HEK293T (cell line): ENCODE data around the gene HYAL3.

Experiments
- ARNT ChIP-seq: fragments of 450-650 bp; IDR thresholded peaks from 2 replicates; pipeline ENCODE4 v1.6.1; 2017; ENCODE audit warnings: mild to moderate bottlenecking
- BHLHE40 ChIP-seq: fragments of 450-650 bp; IDR thresholded peaks from 2 replicates; pipeline ENCODE4 v1.6.1; 2016; ENCODE audit warnings: mild to moderate bottlenecking, moderate library complexity, borderline replicate concordance
- ELF4 ChIP-seq: fragments of 450-650 bp; IDR thresholded peaks from 2 replicates; pipeline ENCODE4 v1.6.1; 2017; ENCODE audit warnings: antibody characterized with exemption
- FOXA1 ChIP-seq: fragments of 450-650 bp; IDR thresholded peaks from 2 replicates; pipeline ENCODE4 v1.6.1; 2016; ENCODE audit warnings: mild to moderate bottlenecking
- FOXK2 ChIP-seq: fragments of 450-650 bp; IDR thresholded peaks from 2 replicates; pipeline ENCODE4 v1.6.1; 2016; ENCODE audit warnings: mild to moderate bottlenecking
- FOXM1 ChIP-seq: fragments of 450-650 bp; IDR thresholded peaks from 2 replicates; pipeline ENCODE4 v1.6.1; 2017; ENCODE audit warnings: mild to moderate bottlenecking, borderline replicate concordance
- HDGF ChIP-seq: fragments of 450-650 bp; IDR thresholded peaks from 2 replicates; pipeline ENCODE4 v1.6.1; 2017; ENCODE audit warnings: antibody characterized with exemption, borderline replicate concordance
- LEF1 ChIP-seq: fragments of 450-650 bp; IDR thresholded peaks from 2 replicates; pipeline ENCODE4 v1.6.1; 2017; ENCODE audit warnings: mild to moderate bottlenecking, borderline replicate concordance
- NFRKB ChIP-seq: fragments of 450-650 bp; IDR thresholded peaks from 2 replicates; pipeline ENCODE4 v1.6.1; 2016; ENCODE audit warnings: mild to moderate bottlenecking, moderate library complexity
- SP1 ChIP-seq: fragments of 450-650 bp; IDR thresholded peaks from 2 replicates; pipeline ENCODE4 v1.6.1; 2017
- TARDBP ChIP-seq: fragments of 450-650 bp; IDR thresholded peaks from 2 replicates; pipeline ENCODE4 v1.6.1; 2016
- ZNF384 ChIP-seq: fragments of 450-650 bp; IDR thresholded peaks from 2 replicates; pipeline ENCODE4 v1.6.1; 2016

DNA sequence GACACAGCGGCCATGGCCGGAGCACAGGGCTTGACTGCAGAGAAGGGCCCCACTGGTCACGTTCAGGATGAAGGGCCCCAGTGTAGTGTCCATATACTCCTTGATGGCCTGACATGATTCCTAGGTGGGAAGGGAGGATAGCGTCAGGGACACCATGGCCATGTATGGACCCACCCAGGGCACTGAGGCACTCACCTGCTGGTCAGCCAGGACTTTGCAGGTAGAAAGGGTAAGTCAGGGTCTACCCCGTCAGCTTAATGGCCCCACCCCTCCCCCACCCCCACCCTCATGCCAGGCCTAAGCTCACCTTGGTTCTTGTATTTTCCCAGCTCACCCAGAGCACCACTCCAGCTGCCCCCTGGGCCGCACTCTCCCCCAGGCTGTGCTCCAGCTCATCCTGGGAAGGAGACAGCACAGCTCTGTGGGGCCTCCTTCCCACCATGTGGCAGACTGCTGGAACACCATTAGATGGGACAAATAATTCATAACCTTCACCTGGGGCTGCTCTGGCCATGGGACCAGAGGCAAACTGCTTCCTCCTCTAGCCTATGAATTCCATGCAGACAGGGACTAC is 1.6 kb upstream of the HYAL3 start:
- TF ChIP-seq ARNT (no peak), HDGF (no peak), LEF1 (no peak), ZNF384 (no peak), SP1 (no peak), ELF4 (no peak), NFRKB (no peak), FOXM1 (no peak), FOXK2 (no peak), BHLHE40 (no peak), FOXA1 (no peak), TARDBP (no peak)
